Testis (tissue), 3 donors: ENCODE measurements around the gene SHISA2. TPM values are rescaled to one million over a fixed set of nuclear protein-coding genes. Genes with fewer than 3 reads are reported as not detected.
A peak's percentile ranks its signal among the peaks of the same experiment; 100 is the strongest.
"Not testable (repeated sequence)": the region's sequence is repeated elsewhere in the genome, so short reads cannot be mapped to it uniquely, and the experiment has no call there.

Experiments
- DNase-seq: peaks from one replicate; pipeline ENCODE4 v3.0.0-alpha.2; 2019
- H3K27ac ChIP-seq, 2 donors: fragments of 200-600 bp; sonication (generic); one replicate each; pipeline ENCODE4 v1.5.1; 2019
- H3K27me3 ChIP-seq: fragments of 200-600 bp; sonication (generic); one replicate; pipeline ENCODE4 v1.5.1; 2019
- H3K36me3 ChIP-seq: fragments of 200-600 bp; sonication (generic); one replicate; pipeline ENCODE4 v1.5.1; 2017; ENCODE audit warnings: low read depth; ENCODE audit errors: missing control alignments
- H3K4me1 ChIP-seq: fragments of 200-600 bp; sonication (generic); one replicate; pipeline ENCODE4 v1.5.1; 2019
- H3K4me3 ChIP-seq, 2 donors: fragments of 200-600 bp; sonication (generic); one replicate each; pipeline ENCODE4 v1.5.1; 2017 to 2019
- H3K9me3 ChIP-seq: fragments of 200-600 bp; sonication (generic); one replicate; pipeline ENCODE4 v1.5.1; 2017
- CTCF ChIP-seq, 3 experiments: fragments of 450-650 bp in 2 of 3; fragments of 200-600 bp in 1 of 3; sonication (generic) in 1 of 3; IDR thresholded peaks; one replicate each; pipeline ENCODE4 v1.5.1; 2016 to 2019; ENCODE audit warnings: antibody characterized with exemption in 3 of 3, mild to moderate bottlenecking in 2 of 3, moderate library complexity in 1 of 3
- POLR2A ChIP-seq: fragments of 450-650 bp; IDR thresholded peaks from one replicate; pipeline ENCODE4 v1.6.1; 2017; ENCODE audit warnings: antibody characterized with exemption, mild to moderate bottlenecking, moderate library complexity
- WGBS, 2 donors: methylation state at CpG; one replicate each; pipeline ENCODE4 v1.1.5; 2018; 5-methylcytosine and 5-hydroxymethylcytosine counted together
- intact Hi-C: fragments of 100-400 bp; cut with DNase I; formaldehyde crosslinking; loops from one replicate; pipeline ENCODE4 v1.15.1; 2023; ENCODE audit warnings: low total_unique reads
- polyA plus RNA-seq: library from polyadenylated mRNA; stranded (reverse); fragments of 350-450 nt; fragmentation: Illumina TruSeq; extraction: RNeasy Lipid Tissue Mini Kit (QIAGEN cat#74804); gene quantifications from one replicate; pipeline ENCODE4 v1.2.3, GENCODE V29; 2014; ENCODE audit warnings: low read depth, low replicate concordance; ENCODE audit not compliant: insufficient read depth
- total RNA-seq, 2 donors: library from RNA; depleted of rRNA; stranded (reverse); fragments of >200 nt; gene quantifications; one replicate each; pipeline ENCODE4 v1.2.3, GENCODE V29; 2016

Gene SHISA2
- total and polyA plus RNA-seq, 3 donors from 2014 or later = 2.7 to 20.6 (median 8.2) TPM

GRCh38 chr13:26074706-26075105, 22.9 kb upstream of the SHISA2 start:
- intact Hi-C loops = no loop called here
- no peaks in the 10 kb centered on the region for H3K4me1 ChIP-seq
- TF ChIP-seq CTCF (IDR thresholded peaks at IDR 0.05) (no peak), POLR2A (no peak)
- 24 to 46% methylated on average over 16 of the region's 16 CpGs for WGBS, 2 donors
- no peaks in the 10 kb centered on the region for H3K9me3 ChIP-seq
- H3K27me3 ChIP-seq = no peaks in the 10 kb centered on the region
- H3K4me3 ChIP-seq = no peak overlapping the region
- DNase-seq = peak; percentile 22
- no peaks in the 10 kb centered on the region for H3K36me3 ChIP-seq
- no peak overlapping the region for H3K27ac ChIP-seq

GRCh38 chr13:26072335-26072734, 20.5 kb upstream of the SHISA2 start:
- H3K9me3 ChIP-seq, H3K27me3 ChIP-seq, H3K36me3 ChIP-seq, DNase-seq, intact Hi-C loops, H3K27ac ChIP-seq, H3K4me3 ChIP-seq, H3K4me1 ChIP-seq: not testable (repeated sequence)
- WGBS, 2 donors = 9 to 11% methylated on average over 5 of the region's 7 CpGs
- peak in 1 of 3 experiments; percentile 15 for TF ChIP-seq CTCF (IDR thresholded peaks at IDR 0.05)

GRCh38 chr13:26071691-26072090, 19.9 kb upstream of the SHISA2 start:
- 74 to 90% methylated on average over 2 of the region's 2 CpGs for WGBS, 2 donors
- no peak for DNase-seq

GRCh38 chr13:26069642-26070041, 17.8 kb upstream of the SHISA2 start:
- H3K27me3 ChIP-seq, H3K4me1 ChIP-seq, H3K4me3 ChIP-seq, H3K27ac ChIP-seq, H3K36me3 ChIP-seq, DNase-seq, H3K9me3 ChIP-seq: not testable (repeated sequence)
- 85 to 90% methylated on average over 8 of the region's 8 CpGs for WGBS, 2 donors
- intact Hi-C loops = loop anchor here (5.0 kb wide), 1 partner anchor 497 kb away; no protein-coding TSS in a partner anchor

More at GRCh38 chr13:26071691-26072090, 19.9 kb upstream of the SHISA2 start:
- Histone ChIP-seq H3K4me1 (no peaks in the 10 kb centered on the region), H3K27ac (no peak overlapping the region), H3K4me3 (no peak overlapping the region), H3K9me3 (no peaks in the 10 kb centered on the region), H3K36me3 (no peaks in the 10 kb centered on the region), H3K27me3 (no peaks in the 10 kb centered on the region)
- TF ChIP-seq CTCF (IDR thresholded peaks at IDR 0.05) (no peak), POLR2A (no peak)
- intact Hi-C loops = no loop called here

- not testable (repeated sequence) for H3K4me3 ChIP-seq, H3K36me3 ChIP-seq, H3K27ac ChIP-seq, H3K27me3 ChIP-seq, DNase-seq, H3K9me3 ChIP-seq, H3K4me1 ChIP-seq
- WGBS, 2 donors = 93 to 98% methylated on average over 2 of the region's 2 CpGs
- intact Hi-C loops = loop anchor here (5.0 kb wide), 1 partner anchor 496 kb away; no protein-coding TSS in a partner anchor
Measured at GRCh38 chr13:26068372-26068771, 16.6 kb upstream of the SHISA2 start.

- intact Hi-C loops = loop anchor here (5.0 kb wide), 1 partner anchor 495 kb away; no protein-coding TSS in a partner anchor
- H3K27me3 ChIP-seq = no peaks in the 10 kb centered on the region
- 96 to 97% methylated on average over 3 of the region's 3 CpGs for WGBS, 2 donors
- H3K4me1 ChIP-seq = no peaks in the 10 kb centered on the region
- DNase-seq = no peak
- no peaks in the 10 kb centered on the region for H3K36me3 ChIP-seq
- H3K9me3 ChIP-seq = no peaks in the 10 kb centered on the region
- no peak overlapping the region for H3K27ac ChIP-seq
- no peak overlapping the region for H3K4me3 ChIP-seq
- no peak for TF ChIP-seq POLR2A
- TF ChIP-seq CTCF (IDR thresholded peaks at IDR 0.05) = no peak
Measured at GRCh38 chr13:26067601-26068000, 15.8 kb upstream of the SHISA2 start.

GRCh38 chr13:26066492-26066891, 14.7 kb upstream of the SHISA2 start:
- DNase-seq, H3K27me3 ChIP-seq, H3K4me1 ChIP-seq, H3K4me3 ChIP-seq, H3K9me3 ChIP-seq, H3K27ac ChIP-seq, H3K36me3 ChIP-seq: not testable (repeated sequence)
- intact Hi-C loops = loop anchor here (5.0 kb wide), 1 partner anchor 494 kb away; no protein-coding TSS in a partner anchor
- WGBS, 2 donors = 85 to 87% methylated on average over 7 of the region's 7 CpGs
